Psoas muscle (tissue), 8 donors: ENCODE measurements around the gene CACNA2D1. TPM values are rescaled to one million over a fixed set of nuclear protein-coding genes. Genes with fewer than 3 reads are reported as not detected.

Source experiments
- ATAC-seq, 4 donors: fragments of 200-7000 bp; cut with Tn5 transposase; one replicate each; pipeline ENCODE4 v1.9.1; 2020; ENCODE audit warnings: moderate library complexity in 3 of 4, mild to moderate bottlenecking in 2 of 4
- DNase-seq, 2 donors: peaks; one replicate each; pipeline ENCODE4 v3.0.0-alpha.2; 2020
- H3K27ac ChIP-seq: fragments of 200-600 bp; one replicate; pipeline ENCODE4 v1.8.0; 2022
- H3K27me3 ChIP-seq, 3 donors: fragments of 200-600 bp in 1 of 3; one replicate each; pipeline versions ENCODE4 v1.6.1 to v1.8.0; 2013 to 2022; ENCODE audit warnings: low read length in 2 of 3, mild to moderate bottlenecking in 2 of 3, moderate library complexity in 1 of 3; ENCODE audit not compliant: insufficient read depth in 3 of 3
- H3K36me3 ChIP-seq, 2 donors: fragments of 200-600 bp in 1 of 2; one replicate each; pipeline versions ENCODE4 v1.6.1 to v1.8.0; 2013 to 2022; ENCODE audit warnings: low read depth in 1 of 2, mild to moderate bottlenecking in 1 of 2, moderate library complexity in 1 of 2; ENCODE audit not compliant: insufficient read depth in 1 of 2
- H3K4me1 ChIP-seq: fragments of 200-600 bp; one replicate; pipeline ENCODE4 v1.8.0; 2022
- H3K4me3 ChIP-seq: fragments of 200-600 bp; one replicate; pipeline ENCODE4 v1.8.0; 2022; ENCODE audit warnings: mild to moderate bottlenecking
- H3K9me3 ChIP-seq: fragments of 200-600 bp; one replicate; pipeline ENCODE4 v1.8.0; 2022
- WGBS, 3 donors: extraction: QIAGEN DNeasy Blood & Tissue Kit; methylation state at CpG; one replicate each; pipeline versions ENCODE4 v1.1.6 to v1.1.7; 2013; 5-methylcytosine and 5-hydroxymethylcytosine counted together
- intact Hi-C, 2 donors: fragments of 100-400 bp; cut with DNase I; formaldehyde crosslinking; loops; one replicate each; pipeline versions ENCODE4 v1.11.0 to v1.14.2; 2022
- polyA plus RNA-seq, 3 donors: library from polyadenylated mRNA; stranded (reverse); fragments of 200-250 nt; gene quantifications; one replicate each; pipeline ENCODE4 v1.2.3, GENCODE V29; 2013
- total RNA-seq, 4 donors: library from RNA; stranded (reverse); fragmentation: NEBNext Ultra II Directional in 2 of 4; extraction: Animal tissue kit (Norgen Biotek cat#: 25700) in 2 of 4; gene quantifications; one replicate each; pipeline versions ENCODE4 v1.2.1 to v1.2.4, GENCODE V29; 2021 to 2023
- TF ChIP-seq, protein P1 (sequence below): fragments of 200-600 bp; IDR thresholded peaks from one replicate; pipeline ENCODE4 v1.8.0; 2022; ENCODE audit warnings: antibody characterized with exemption
- donor health status: healthy with polysubstance abuse.
- donor health status: DM: no; HTN: no; CAD: no; lungs with moderate emphysema.
- donor health status: Bipolar disorder and iron deficiency.
- donor health status: healthy.
- donor health status: DM: yes; HTN: yes; CAD: no.
- donor health status: DM: no; HTN: no; CAD: no.
- donor health status: DM: no; HTN: no; CAD: no.
- donor health status: DM: yes; HTN: yes; CAD: no.

The CACNA2D1 gene
- total and polyA plus RNA-seq, 7 donors: 10.2 to 167 (median 97.5) TPM

- DNase-seq (no peak), ATAC-seq (no peak)
- Histone ChIP-seq H3K27me3 (no peaks in the 10 kb centered on the region), H3K27ac (peak overlapping the region; percentile 89), H3K36me3 (no peaks in the 10 kb centered on the region), H3K9me3 (no peaks in the 10 kb centered on the region), H3K4me1 (peaks cover 30% of the 10 kb centered on the region), H3K4me3 (no peak overlapping the region)
- WGBS, 3 donors: 61 to 73% (median 65%) methylated on average over 3 of the region's 3 CpGs
- TF ChIP-seq, protein P1, sequence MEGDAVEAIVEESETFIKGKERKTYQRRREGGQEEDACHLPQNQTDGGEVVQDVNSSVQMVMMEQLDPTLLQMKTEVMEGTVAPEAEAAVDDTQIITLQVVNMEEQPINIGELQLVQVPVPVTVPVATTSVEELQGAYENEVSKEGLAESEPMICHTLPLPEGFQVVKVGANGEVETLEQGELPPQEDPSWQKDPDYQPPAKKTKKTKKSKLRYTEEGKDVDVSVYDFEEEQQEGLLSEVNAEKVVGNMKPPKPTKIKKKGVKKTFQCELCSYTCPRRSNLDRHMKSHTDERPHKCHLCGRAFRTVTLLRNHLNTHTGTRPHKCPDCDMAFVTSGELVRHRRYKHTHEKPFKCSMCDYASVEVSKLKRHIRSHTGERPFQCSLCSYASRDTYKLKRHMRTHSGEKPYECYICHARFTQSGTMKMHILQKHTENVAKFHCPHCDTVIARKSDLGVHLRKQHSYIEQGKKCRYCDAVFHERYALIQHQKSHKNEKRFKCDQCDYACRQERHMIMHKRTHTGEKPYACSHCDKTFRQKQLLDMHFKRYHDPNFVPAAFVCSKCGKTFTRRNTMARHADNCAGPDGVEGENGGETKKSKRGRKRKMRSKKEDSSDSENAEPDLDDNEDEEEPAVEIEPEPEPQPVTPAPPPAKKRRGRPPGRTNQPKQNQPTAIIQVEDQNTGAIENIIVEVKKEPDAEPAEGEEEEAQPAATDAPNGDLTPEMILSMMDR: no peak
- intact Hi-C loops: loop anchor here in 1 of 2 donors (10.0 kb wide), 1 partner anchor 100 kb away; no protein-coding TSS in a partner anchor
Measured at GRCh38 chr7:82414389-82414788, 29.2 kb downstream of the CACNA2D1 start.

- intact Hi-C loops: loop anchor here in 1 of 2 donors (10.0 kb wide), 1 partner anchor 98 kb away; no protein-coding TSS in a partner anchor
- TF ChIP-seq, protein P1: no peak
- Histone ChIP-seq H3K4me1 (peaks cover 31% of the 10 kb centered on the region), H3K9me3 (no peaks in the 10 kb centered on the region), H3K36me3 (no peaks in the 10 kb centered on the region), H3K27ac (peak overlapping the region; percentile 89), H3K4me3 (no peak overlapping the region), H3K27me3 (no peaks in the 10 kb centered on the region)
- ATAC-seq (no peak), DNase-seq (no peak)
Measured at GRCh38 chr7:82413237-82413636, 30.3 kb downstream of the CACNA2D1 start.

DNA sequence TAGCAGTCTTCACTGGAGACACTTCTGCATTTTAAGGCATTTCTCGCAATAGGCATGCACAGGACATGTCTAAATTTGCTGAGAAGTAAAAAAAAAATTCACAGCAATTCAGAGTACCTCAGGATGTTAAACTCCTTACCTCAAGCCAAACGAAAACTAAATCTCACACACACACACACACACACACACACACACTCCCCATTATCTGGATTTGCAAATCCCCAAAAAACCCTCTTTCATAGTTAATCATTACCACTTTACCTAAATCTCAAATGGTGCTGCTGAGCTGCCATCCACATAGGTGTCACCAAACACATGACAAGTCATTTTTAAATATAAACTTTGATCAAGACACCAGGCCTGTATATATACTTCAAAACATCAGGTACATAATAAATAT, 31.8 kb downstream of the CACNA2D1 start:
- no peaks in the 10 kb centered on the region for H3K27me3 ChIP-seq
- no peaks in the 10 kb centered on the region for H3K36me3 ChIP-seq
- H3K4me3 ChIP-seq: no peak overlapping the region
- ATAC-seq (no peak), DNase-seq (no peak)
- TF ChIP-seq, protein P1: no peak
- peak overlapping the region; percentile 89 for H3K27ac ChIP-seq
- WGBS, 3 donors: 56 to 80% (median 65%) methylated on average over 2 of the region's 2 CpGs
- H3K4me1 ChIP-seq: peaks cover 35% of the 10 kb centered on the region
- intact Hi-C loops: loop anchor here in 1 of 2 donors (10.0 kb wide), 1 partner anchor 97 kb away; no protein-coding TSS in a partner anchor
- H3K9me3 ChIP-seq: no peaks in the 10 kb centered on the region

DNA sequence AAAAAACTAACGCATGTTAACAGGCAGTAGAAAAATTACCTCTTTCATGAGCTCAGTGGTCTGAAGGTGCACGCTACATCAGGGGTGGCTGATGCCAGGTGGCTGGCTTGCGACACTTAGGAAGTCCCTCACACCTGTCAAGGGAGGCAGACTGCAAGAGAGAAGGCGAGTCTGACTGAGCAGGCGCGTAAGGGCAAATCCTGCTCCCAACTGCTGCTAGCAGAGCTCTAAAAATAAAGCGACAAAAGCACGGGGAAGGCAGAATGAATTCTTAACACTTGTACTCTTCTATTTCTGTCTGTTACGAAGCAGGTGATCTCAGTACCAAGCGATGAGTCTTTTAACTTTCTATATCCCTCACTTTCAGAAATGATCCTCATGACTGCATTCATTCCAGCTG, 33.1 kb downstream of the CACNA2D1 start:
- Histone ChIP-seq H3K4me3 (peak overlapping the region; percentile 56), H3K9me3 (no peaks in the 10 kb centered on the region), H3K27ac (peak overlapping the region; percentile 89), H3K27me3 (no peaks in the 10 kb centered on the region), H3K36me3 (no peaks in the 10 kb centered on the region), H3K4me1 (peaks cover 32% of the 10 kb centered on the region)
- TF ChIP-seq, protein P1: no peak
- intact Hi-C loops: loop anchor here in 1 of 2 donors (10.0 kb wide), 1 partner anchor 96 kb away; no protein-coding TSS in a partner anchor
- WGBS, 3 donors: 28 to 48% (median 31%) methylated on average over 10 of the region's 10 CpGs
- DNase-seq (peak; percentile 52 to 83), ATAC-seq (peak; percentile 94 to 97 (median 96))

GRCh38 chr7:82406937-82407336, 36.6 kb downstream of the CACNA2D1 start:
- Histone ChIP-seq H3K27ac (peak overlapping the region; percentile 89), H3K4me1 (peaks cover 49% of the 10 kb centered on the region)
- 33 to 61% (median 39%) methylated on average over 1 of the region's 1 CpG for WGBS, 3 donors

More at GRCh38 chr7:82406937-82407336, 36.6 kb downstream of the CACNA2D1 start:
- DNase-seq (no peak), ATAC-seq (no peak)
- no peaks in the 10 kb centered on the region for H3K9me3 ChIP-seq
- intact Hi-C loops: no loop called here
- no peaks in the 10 kb centered on the region for H3K36me3 ChIP-seq
- TF ChIP-seq, protein P1: no peak
- H3K27me3 ChIP-seq: no peaks in the 10 kb centered on the region
- no peak overlapping the region for H3K4me3 ChIP-seq
